ENCODE measurements around the gene TMEM254. TPM values are rescaled to one million over a fixed set of nuclear protein-coding genes. Genes with fewer than 3 reads are reported as not detected.
"Not testable (repeated sequence)": the region's sequence is repeated elsewhere in the genome, so short reads cannot be mapped to it uniquely, and the experiment has no call there.

TMEM254 gene
- total and polyA plus RNA-seq, 9 of the 15 experiments (the other 6 are each of a cell fraction or from before 2014, with no cell fraction given): 0.59 to 4.7 (median 1.9) TPM

DNA sequence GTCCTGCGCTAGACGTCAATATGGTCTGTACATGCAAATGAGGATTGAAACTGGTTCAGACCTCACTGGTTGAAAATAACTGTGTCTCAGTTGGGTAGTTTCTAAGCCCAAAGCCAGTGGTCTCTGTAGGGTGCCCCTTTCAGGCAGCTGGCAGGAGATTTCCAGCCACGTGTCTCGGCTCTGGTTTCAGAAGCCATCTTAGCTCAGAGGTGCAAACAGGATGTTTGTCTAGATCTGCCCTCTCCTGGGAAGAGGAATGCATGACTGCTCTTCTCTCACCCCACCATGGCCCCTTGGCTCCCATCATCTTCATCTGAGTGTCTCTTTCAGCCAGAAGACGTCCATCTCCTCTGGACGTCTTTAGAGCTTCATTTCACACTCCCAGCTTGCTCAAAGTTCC lies 33.5 kb upstream of the TMEM254 start (continued):
- TF ChIP-seq, protein P1, sequence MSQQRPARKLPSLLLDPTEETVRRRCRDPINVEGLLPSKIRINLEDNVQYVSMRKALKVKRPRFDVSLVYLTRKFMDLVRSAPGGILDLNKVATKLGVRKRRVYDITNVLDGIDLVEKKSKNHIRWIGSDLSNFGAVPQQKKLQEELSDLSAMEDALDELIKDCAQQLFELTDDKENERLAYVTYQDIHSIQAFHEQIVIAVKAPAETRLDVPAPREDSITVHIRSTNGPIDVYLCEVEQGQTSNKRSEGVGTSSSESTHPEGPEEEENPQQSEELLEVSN (IDR thresholded peaks at IDR 0.05; ENCODE audit: borderline replicate concordance in 1 of 2, extremely low read depth in 1 of 2, insufficient read depth in 1 of 2, insufficient read length in 1 of 2, low read depth in 1 of 2, low read length in 1 of 2, poor library complexity in 1 of 2, severe bottlenecking in 1 of 2): peak in 1 of 2 experiments; percentile 57
- peak in 1 of 3 experiments; percentile 69 for TF ChIP-seq YY1 (IDR thresholded peaks at IDR 0.05; ENCODE audit: borderline replicate concordance in 1 of 3, control insufficient read depth in 1 of 3, extremely low read depth in 1 of 3, insufficient read depth in 3 of 3, insufficient read length in 1 of 3, insufficient replicate concordance in 2 of 3, low read depth in 1 of 3, low read length in 2 of 3)
- peak; percentile 58; the same call in 1 of the 2 replicates for TF ChIP-seq L3MBTL2 (IDR thresholded peaks at IDR 0.05)
- TF ChIP-seq, protein P2, sequence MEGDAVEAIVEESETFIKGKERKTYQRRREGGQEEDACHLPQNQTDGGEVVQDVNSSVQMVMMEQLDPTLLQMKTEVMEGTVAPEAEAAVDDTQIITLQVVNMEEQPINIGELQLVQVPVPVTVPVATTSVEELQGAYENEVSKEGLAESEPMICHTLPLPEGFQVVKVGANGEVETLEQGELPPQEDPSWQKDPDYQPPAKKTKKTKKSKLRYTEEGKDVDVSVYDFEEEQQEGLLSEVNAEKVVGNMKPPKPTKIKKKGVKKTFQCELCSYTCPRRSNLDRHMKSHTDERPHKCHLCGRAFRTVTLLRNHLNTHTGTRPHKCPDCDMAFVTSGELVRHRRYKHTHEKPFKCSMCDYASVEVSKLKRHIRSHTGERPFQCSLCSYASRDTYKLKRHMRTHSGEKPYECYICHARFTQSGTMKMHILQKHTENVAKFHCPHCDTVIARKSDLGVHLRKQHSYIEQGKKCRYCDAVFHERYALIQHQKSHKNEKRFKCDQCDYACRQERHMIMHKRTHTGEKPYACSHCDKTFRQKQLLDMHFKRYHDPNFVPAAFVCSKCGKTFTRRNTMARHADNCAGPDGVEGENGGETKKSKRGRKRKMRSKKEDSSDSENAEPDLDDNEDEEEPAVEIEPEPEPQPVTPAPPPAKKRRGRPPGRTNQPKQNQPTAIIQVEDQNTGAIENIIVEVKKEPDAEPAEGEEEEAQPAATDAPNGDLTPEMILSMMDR (IDR thresholded peaks at IDR 0.05 in 2 of 3, conservative IDR thresholded peaks at IDR 0.05 in 1 of 3; ENCODE audit: insufficient read depth in 2 of 3, low read depth in 1 of 3, low read length in 3 of 3): peak; percentile 42 to 46 (median 45); a peak in 3 of 6 replicates
- peak; percentile 75 for TF ChIP-seq MYC (IDR thresholded peaks at IDR 0.05; ENCODE audit: low read depth, low read length)
- TF ChIP-seq MYC (CRISPR knock-in tag; IDR thresholded peaks at IDR 0.05; ENCODE audit: borderline replicate concordance, low read depth): not testable (repeated sequence)
